PC-3 (cell line): ENCODE results near the gene CPD. TPM values are rescaled to one million over a fixed set of nuclear protein-coding genes. Genes with fewer than 3 reads are reported as not detected.
"Not testable (repeated sequence)": the region's sequence is repeated elsewhere in the genome, so short reads cannot be mapped to it uniquely, and the experiment has no call there.

Source experiments
- ATAC-seq: fragments of 200-7000 bp; cut with Tn5 transposase; 2 replicates; pipeline ENCODE4 v1.9.1; 2020; ENCODE audit warnings: mild to moderate bottlenecking, moderate library complexity
- BruUV-seq: library from RNA; stranded (reverse); fragments of 400-500 nt; replicated peaks from 2 replicates; lab custom pipeline; 2021; lab: Mats Ljungman, UMichigan
- CTCF ChIA-PET: fragments of 300-600 bp; sonication (Branson Sonifier 250); formaldehyde crosslinking; loops from one replicate; lab custom pipeline; 2022; ENCODE audit warnings: antibody characterized with exemption; lab: Charles Lee
- POLR2A ChIA-PET: fragments of 300-600 bp; sonication (Branson Sonifier 250); formaldehyde crosslinking; loops from one replicate; lab custom pipeline; 2022; ENCODE audit warnings: antibody characterized with exemption; ENCODE audit not compliant: unreplicated experiment; lab: Charles Lee
- DNase-seq: peaks from one replicate; pipeline ENCODE4 v3.0.0-alpha.2; 2015
- H2AFZ ChIP-seq: fragments of 300-600 bp; sonication (generic); 2 replicates; pipeline ENCODE4 v1.6.0; 2016; ENCODE audit warnings: antibody characterized with exemption, low read length
- H3F3A ChIP-seq: fragments of 300-600 bp; sonication (generic); one replicate; pipeline ENCODE4 v1.6.0; 2017; ENCODE audit warnings: antibody characterized with exemption, low read length, control low read depth, mild to moderate bottlenecking; ENCODE audit not compliant: unreplicated experiment
- H3K27ac ChIP-seq: fragments of 300-600 bp; sonication (generic); 2 replicates; pipeline ENCODE4 v1.5.1; 2016; ENCODE audit warnings: mild to moderate bottlenecking, low read length
- H3K27me3 ChIP-seq: fragments of 300-600 bp; sonication (generic); 2 replicates; pipeline ENCODE4 v1.6.1; 2016; ENCODE audit warnings: low read length, mixed read lengths
- H3K36me3 ChIP-seq: fragments of 300-600 bp; sonication (generic); 2 replicates; pipeline ENCODE4 v1.6.1; 2016; ENCODE audit warnings: low read depth, mixed run types, low read length, mixed read lengths
- H3K4me1 ChIP-seq: fragments of 300-600 bp; sonication (generic); 2 replicates; pipeline ENCODE4 v1.5.1; 2016; ENCODE audit warnings: low read length; ENCODE audit not compliant: insufficient read depth
- H3K4me2 ChIP-seq: fragments of 300-600 bp; sonication (generic); 2 replicates; pipeline ENCODE4 v1.6.0; 2016; ENCODE audit warnings: low read length
- H3K4me3 ChIP-seq: fragments of 300-600 bp; sonication (generic); 2 replicates; pipeline ENCODE4 v1.5.1; 2016; ENCODE audit warnings: mild to moderate bottlenecking, low read length, mixed read lengths
- H3K79me2 ChIP-seq: fragments of 300-600 bp; sonication (generic); 2 replicates; pipeline ENCODE4 v1.6.1; 2017; ENCODE audit warnings: low read length, mixed read lengths
- H3K9ac ChIP-seq: fragments of 300-600 bp; sonication (generic); 2 replicates; pipeline ENCODE4 v1.6.0; 2016; ENCODE audit warnings: mild to moderate bottlenecking, low read length
- H3K9me2 ChIP-seq: fragments of 300-600 bp; sonication (generic); replicated peaks from 2 replicates; pipeline ENCODE4 v1.6.1; 2016; ENCODE audit warnings: mixed run types, low read length, mixed read lengths
- H3K9me3 ChIP-seq: fragments of 300-600 bp; sonication (generic); 2 replicates; pipeline ENCODE4 v1.6.1; 2016; ENCODE audit warnings: low read length, mixed read lengths
- H4K20me1 ChIP-seq: fragments of 300-600 bp; sonication (generic); 2 replicates; pipeline ENCODE4 v1.6.1; 2016; ENCODE audit warnings: low read length, mixed read lengths
- CTCF ChIP-seq: fragments of 300-600 bp; sonication (generic); conservative IDR thresholded peaks from 2 replicates; pipeline ENCODE4 v1.5.1; 2017; ENCODE audit warnings: antibody characterized with exemption, low read depth, mild to moderate bottlenecking, low read length
- EZH2 ChIP-seq: fragments of 300-600 bp; sonication (generic); IDR thresholded peaks from one replicate; pipeline ENCODE4 v1.6.1; 2017; ENCODE audit warnings: antibody characterized with exemption, mild to moderate bottlenecking, low read length; ENCODE audit not compliant: unreplicated experiment
- EZH2phosphoT487 ChIP-seq: fragments of 300-600 bp; sonication (generic); IDR thresholded peaks from 2 replicates; pipeline ENCODE4 v1.6.1; 2018; ENCODE audit warnings: mild to moderate bottlenecking, antibody characterized with exemption, low read length, borderline replicate concordance
- intact Hi-C: fragments of 100-400 bp; cut with micrococcal nuclease; formaldehyde crosslinking; loops from 2 replicates; pipeline ENCODE4 v1.9.0; 2023
- total RNA-seq: library from RNA; depleted of rRNA; stranded (reverse); fragments of >200 nt; gene quantifications from 2 replicates; pipeline ENCODE4 v1.2.3, GENCODE V29; 2014

Gene CPD
- total RNA-seq, 1 experiment from 2014 or later, result 30.9 TPM

GRCh38 chr17:30458371-30458770, 79.6 kb downstream of the CPD start:
- ChIA-PET POLR2A (no interaction called here), CTCF (no interaction called here)
- TF ChIP-seq CTCF (no peak), EZH2phosphoT487 (no peak), EZH2 (no peak)
- H4K20me1 ChIP-seq, result no peaks in the 10 kb centered on the region
- H3F3A ChIP-seq, result no peaks in the 10 kb centered on the region
- DNase-seq (no peak), ATAC-seq (no peak)
- no peaks in the 10 kb centered on the region for H3K4me1 ChIP-seq
- H3K9ac ChIP-seq, result no peak overlapping the region
- no peaks in the 10 kb centered on the region for H3K9me3 ChIP-seq
- no TSS peak for BruUV-seq
- H2AFZ ChIP-seq, result no peak overlapping the region
- H3K4me3 ChIP-seq, result no peak overlapping the region
- H3K36me3 ChIP-seq, result peaks cover 6% of the 10 kb centered on the region
- intact Hi-C loops, result no loop called here
- no peaks in the 10 kb centered on the region for H3K79me2 ChIP-seq
- H3K9me2 ChIP-seq, result no peaks in the 10 kb centered on the region
- no peaks in the 10 kb centered on the region for H3K27me3 ChIP-seq
- H3K27ac ChIP-seq, result no peak overlapping the region
- H3K4me2 ChIP-seq, result no peak overlapping the region

GRCh38 chr17:30458797-30459413, 80.2 kb downstream of the CPD start:
- H4K20me1 ChIP-seq, H3K4me3 ChIP-seq, H3K27me3 ChIP-seq, CTCF ChIA-PET, H3K9me3 ChIP-seq, H3K9ac ChIP-seq, H3K36me3 ChIP-seq, H3F3A ChIP-seq, H3K4me1 ChIP-seq, H2AFZ ChIP-seq, H3K27ac ChIP-seq, POLR2A ChIA-PET, H3K9me2 ChIP-seq, ATAC-seq, H3K4me2 ChIP-seq, DNase-seq, H3K79me2 ChIP-seq, intact Hi-C loops, BruUV-seq: not testable (repeated sequence)

GRCh38 chr17:30468465-30468864, 89.7 kb downstream of the CPD start:
- Histone ChIP-seq H3K79me2 (no peaks in the 10 kb centered on the region), H3F3A (no peaks in the 10 kb centered on the region), H2AFZ (no peak overlapping the region), H3K9ac (no peak overlapping the region), H3K27ac (no peak overlapping the region), H3K4me3 (no peak overlapping the region), H3K4me1 (peaks cover 5% of the 10 kb centered on the region; the same call in 1 of the 2 replicates), H3K27me3 (no peaks in the 10 kb centered on the region), H3K9me2 (no peaks in the 10 kb centered on the region), H3K4me2 (no peak overlapping the region), H3K9me3 (no peaks in the 10 kb centered on the region), H4K20me1 (no peaks in the 10 kb centered on the region), H3K36me3 (no peaks in the 10 kb centered on the region)
- DNase-seq, result no peak
- no TSS peak for BruUV-seq
- no peak; the same call in 1 of the 2 replicates for ATAC-seq
- ChIA-PET CTCF (no interaction called here), POLR2A (no interaction called here)
- intact Hi-C loops, result no loop called here
- TF ChIP-seq EZH2 (no peak), EZH2phosphoT487 (no peak), CTCF (no peak)
